Activated CD4-positive, alpha-beta T cell treated with anti-CD3 and anti-CD28 coated beads, Interleukin-2, amount 50 U/mL, for 48 hours (primary cell): ENCODE data around the gene DAZAP1.
A peak's percentile ranks its signal among the peaks of the same experiment; 100 is the strongest.

Experiments used
- DNase-seq, 2 experiments: peaks; one replicate each; pipeline ENCODE4 v3.0.0-alpha.2; 2020

The DAZAP1 gene

DNA sequence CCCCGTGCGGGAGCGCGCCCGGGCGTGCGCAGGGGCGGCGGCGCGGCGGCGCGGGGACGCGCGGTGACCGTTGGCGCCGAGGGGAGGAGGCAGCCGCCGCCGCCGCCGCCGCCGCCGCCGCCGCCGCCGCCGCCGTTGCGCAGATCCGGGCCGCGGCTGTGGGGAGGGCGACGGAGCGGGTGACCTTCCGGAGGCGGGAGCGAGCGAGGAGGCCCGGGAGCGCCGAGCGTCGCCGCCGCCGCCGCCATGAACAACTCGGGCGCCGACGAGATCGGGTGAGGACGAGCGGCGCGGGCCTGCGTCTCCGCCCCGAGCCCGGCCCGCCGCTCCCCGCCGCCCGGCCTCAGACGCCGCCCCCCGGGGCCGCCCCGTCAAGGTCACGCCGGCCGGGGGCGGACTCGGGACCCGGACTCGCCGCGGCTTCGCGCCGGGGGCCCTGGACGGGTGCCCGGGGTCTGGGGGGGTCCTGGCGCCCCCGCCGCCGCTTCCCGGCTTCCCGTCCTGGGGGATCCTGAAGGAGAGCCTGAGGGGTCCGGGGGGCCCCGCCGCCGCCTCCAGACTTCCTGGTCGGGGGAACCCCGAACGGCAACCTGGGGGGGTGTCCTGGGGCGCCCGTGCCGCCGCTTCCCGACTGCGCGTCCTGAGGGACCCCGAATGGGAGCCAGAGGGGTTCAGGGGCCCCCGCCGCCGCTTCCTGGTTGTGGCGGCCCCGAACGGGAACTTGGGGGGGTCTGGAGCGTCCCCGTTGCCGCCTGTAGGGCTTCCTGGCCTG, at the start of gene DAZAP1:
DAZAP1 (plus strand) TSS at position 59 of the 772 bp plus-strand sequence; CDS start at position 247, 188 bp downstream.
- peak in 1 of 2 experiments; percentile 39 for DNase-seq

DNA sequence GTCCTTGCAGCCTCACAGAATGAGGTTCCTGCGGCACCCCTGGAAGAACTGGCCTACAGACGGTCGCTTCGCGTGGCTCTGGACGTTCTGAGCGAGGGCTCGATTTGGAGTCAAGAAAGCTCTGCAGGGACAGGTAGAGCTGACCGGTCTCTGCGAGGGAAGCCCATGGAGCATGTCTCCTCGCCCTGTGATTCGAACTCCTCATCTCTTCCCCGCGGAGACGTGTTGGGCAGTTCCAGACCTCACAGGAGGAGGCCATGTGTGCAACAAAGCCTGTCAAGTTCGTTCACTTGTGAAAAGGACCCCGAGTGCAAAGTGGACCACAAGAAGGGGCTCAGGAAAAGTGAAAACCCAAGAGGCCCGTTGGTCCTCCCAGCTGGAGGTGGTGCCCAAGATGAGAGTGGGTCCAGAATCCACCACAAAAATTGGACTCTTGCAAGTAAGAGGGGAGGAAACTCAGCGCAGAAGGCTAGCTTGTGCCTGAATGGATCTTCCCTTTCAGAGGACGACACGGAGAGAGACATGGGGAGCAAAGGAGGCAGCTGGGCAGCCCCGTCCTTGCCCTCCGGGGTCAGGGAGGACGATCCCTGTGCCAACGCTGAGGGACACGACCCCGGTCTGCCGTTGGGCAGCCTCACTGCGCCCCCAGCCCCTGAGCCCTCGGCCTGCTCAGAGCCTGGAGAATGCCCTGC, 47.1 kb upstream of the DAZAP1 start:
- no peak for DNase-seq

DNA sequence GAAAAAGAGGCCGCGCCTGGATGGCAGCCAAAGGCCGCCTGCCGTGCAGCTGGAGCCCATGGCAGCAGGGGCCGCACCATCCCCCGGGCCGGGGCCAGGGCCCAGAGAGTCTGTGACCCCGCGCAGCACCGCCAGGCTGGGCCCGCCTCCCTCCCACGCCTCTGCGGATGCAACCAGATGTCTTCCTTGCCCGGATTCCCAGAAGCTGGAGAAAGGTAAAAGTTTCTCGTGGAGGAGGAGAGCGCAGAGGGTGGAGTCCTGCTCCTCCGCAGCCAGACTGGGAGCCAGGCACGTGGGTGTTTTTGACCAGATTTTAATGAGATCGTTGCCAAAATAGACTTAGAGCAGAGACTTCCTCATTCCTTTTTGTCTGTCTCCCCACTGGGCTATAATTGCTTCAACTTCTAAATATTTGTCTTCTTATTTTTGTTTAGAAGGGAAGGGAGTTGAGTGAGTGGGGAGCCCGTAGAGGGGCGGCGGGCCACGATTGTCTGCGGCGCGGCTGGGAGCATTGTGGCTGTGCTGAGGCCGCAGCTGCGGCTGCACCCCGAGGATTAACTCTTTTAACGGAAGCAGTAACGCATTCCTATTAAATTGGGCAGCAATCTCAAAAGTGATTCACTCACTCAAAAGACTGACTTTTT, 46.4 kb upstream of the DAZAP1 start:
- DNase-seq = no peak

DNA sequence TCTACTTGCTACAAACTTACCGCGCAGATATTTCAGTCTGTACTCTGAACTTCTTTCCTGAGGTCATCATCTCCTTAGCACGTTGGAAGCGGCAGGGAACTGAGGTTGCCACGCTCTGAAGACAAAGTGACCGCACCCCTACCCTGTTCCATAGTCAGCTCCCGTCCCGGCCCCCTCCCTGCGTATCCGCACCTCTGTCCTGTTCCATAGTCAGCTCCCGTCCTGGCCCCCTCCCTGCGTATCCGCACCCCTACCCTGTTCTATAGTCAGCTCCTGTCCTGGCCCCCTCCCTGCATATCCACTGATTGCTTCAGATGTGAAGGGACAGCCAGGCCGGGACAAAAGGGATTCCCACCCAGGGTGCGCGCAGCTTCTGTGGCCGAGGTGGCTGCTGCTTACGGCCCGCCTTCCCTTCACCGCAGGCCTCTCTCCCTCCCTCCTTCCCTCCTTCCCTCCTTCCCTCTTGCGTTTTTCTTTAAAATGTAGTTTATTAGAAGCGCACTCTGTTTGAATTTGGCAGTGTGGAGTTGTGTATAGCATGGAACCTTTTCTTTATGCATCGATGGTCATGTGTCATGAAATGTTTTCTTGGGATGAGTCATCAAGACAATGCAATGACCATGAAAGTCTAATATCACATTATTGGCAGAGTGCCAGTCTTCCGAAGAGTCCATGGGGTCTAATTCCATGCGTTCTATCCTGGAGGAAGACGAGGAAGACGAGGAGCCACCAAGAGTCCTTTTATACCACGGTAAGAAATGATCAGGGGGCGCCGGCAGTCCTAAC, 45.6 kb upstream of the DAZAP1 start:
- DNase-seq = no peak

DNA sequence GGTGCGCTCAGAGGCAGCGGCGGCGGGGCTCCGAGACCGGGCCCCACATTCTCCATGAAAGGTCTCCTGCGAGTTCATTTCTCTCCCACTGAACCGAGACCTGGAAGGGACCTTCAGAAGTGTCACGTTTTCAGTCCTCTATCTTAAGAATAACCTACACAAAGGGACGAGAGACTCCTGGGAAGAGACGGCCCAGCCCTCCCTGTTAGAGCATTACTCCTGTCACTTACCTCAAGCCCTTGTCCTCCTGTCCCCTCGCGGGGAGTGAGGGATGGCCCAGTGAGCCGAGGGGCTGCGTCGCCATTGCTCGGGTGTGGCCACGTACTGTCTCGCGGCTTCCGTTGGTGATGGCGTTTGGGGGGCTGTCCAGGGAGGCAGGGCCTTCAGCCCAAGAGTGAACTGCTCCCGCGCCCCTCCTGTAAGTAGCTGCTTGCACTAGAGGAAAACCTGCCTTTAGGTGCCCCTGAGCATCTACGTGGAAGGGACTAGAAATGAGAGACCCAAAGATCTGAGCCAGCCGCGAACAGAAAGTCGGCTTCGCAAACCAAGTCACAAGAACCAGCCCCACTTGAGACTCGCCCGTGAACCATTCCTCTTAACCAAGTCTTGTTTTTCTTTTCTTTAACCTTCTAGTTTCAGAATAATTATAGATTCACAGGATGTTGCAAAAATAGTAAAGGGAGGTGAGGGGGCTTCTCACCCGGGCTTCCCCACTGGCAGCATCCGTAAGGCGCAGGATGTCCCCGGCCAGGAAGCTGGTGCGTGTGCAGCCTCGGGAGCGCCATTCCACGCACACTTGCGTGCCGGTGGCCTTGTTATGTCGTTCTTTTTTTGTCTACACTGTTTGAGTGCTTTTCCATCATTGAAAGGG, 44.8 kb upstream of the DAZAP1 start:
- no peak for DNase-seq

DNA sequence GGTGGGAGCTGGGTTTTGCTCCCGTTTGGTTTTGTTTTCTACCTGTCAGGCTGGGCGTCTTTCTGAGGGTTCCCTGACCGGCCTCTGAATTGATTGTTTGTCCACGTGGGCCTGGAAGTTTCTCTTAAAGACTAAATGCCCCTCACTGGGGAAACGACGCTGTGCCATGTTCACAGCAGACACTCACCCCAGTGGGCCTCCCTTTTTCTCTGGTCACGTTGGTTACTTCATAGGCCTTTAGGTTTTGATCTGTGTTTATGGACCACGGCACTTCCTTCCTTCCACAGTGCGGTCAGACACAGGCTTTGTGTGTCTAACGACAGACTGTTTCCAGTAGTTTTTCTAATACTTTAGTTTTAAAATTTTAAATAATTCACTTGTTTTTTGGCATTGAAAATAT, 43.8 kb upstream of the DAZAP1 start:
- DNase-seq = no peak

DNA sequence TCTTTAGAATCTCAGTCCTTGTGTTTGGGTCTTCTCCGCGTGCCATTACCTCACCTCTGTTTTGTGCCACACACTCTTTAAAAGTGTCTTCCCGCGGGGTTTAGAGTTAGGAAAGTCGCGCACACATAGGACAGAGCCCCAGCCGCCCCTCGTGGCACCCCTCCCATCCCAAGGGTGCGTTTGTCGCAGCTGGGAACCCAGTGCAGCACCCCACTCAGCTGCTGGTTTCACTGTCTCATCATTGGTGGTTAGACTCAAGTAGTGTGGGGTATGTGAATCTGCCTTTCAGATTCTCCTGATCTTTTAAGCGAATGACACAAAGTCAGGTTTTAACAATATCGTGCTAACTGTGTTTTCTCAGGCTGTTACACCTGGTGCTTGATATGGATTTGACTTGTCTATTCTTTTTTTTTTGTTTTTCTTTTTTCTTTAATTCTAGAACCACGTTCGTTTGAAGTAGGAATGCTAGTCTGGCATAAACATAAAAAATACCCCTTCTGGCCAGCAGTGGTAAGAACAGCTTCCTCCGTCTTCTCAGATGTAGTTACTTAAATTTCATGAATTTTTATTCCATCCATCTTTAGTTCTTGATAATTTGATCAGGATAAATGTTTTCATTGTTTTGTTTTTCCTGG, 43.2 kb upstream of the DAZAP1 start:
- no peak for DNase-seq

DNA sequence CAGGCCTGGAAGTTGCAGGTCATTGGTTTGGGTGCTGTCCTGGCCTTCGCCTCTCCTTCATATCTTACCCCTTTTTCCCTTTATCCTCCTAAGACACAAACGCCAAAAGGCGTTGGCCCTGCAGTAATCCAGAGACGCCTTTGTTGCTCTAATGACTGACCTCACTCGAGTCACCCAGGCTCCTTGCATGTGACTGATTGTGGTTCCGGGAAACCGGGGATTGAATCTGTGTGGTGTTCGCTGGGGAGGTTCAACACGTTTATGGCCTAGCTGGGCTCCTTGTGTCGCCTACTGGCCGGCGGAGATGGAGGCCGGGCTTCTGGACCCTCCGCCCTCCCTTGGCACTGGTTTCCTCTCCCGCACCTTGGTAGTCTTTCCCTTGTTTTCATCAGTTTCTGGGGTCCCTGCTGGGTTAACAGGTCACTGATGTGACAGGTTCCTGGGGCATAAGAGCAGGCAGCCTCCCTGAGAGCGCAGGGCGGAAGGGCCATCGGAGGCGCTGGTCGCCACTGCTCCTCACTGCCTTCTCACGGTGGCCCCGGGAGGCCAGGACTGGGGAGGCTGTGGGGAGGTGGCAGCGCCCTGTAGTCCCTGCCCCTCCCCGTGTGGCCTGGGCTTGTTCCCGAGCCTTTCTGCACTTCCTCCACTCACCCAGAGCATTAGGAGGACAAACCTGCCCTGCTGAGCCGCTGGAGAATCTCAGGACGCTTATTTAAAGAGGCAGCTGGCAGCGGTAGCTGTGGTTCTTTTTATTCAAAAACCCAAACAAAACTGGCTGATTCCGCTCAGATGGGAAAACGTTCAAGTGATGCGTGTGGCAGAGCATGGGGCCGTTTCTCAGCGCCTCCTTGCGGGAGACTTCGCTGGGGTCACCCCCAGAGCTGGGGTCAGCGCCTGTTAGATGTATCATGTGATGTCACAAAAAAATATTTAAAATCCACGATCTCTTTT, 41.8 kb upstream of the DAZAP1 start:
- DNase-seq = no peak

DNA sequence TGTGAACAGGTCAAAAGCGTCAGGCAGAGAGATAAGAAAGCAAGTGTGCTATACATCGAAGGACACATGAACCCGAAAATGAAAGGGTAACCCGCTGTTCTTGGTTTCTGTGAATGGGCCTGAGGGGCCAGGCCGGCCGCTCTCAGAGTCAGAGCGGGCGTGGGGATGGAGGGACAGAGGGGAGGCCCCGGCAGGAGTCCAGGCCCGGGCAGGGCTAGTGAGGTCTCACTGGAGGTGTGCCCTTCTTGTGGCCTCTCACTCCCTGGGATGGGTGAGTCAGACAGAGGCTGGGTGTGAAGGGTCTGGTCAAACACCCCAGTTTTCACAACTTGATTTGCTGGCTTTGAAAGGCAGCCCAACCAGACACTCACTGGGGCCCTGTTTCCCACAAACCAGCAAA, 41.1 kb upstream of the DAZAP1 start:
- DNase-seq = no peak

DNA sequence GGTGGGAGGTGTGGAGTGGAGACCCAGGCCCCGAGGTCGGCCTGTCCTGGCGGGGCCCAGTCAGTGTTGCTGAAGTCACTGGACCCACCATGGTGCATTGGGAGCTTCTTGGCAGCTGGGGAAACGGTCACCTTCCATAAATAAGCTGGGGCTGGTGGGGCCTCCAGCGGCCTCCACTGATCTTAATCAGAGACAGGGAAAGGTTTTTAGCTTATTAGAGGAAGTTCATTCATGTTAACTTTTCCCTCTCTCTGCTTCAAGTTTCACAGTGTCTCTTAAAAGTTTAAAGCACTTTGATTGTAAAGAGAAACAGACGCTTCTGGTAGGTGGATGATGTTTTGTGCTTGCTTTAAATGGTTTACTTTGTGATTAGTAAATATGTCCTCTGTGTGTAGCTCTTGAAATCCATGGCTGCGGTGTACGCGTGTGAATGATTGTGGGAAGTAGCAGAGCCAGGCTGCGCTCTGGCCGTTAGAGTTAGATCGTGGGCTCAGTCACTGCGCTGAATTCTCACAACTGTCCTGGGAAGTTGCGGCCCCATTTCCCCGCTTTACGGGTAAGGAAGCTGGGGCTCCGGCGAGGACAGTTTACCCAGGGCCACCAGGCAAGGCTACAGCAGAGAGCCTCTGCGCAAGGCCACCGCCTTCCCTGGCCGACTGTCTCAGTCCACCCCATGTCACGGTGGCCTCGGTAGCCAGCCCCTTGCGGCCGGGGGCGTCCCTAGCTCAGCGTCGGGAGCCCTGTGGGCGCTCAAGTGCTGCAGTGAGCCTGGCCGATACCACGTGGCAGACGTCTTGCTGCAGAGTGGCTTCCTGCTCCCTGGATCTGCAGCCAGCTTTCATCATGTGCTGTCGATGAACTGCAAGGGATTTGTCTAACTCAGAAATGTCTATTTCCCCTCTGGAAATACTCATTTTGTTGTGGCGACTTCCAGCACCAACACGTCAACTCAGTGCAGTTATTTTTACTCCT, 40.2 kb upstream of the DAZAP1 start:
- DNase-seq = no peak

DNA sequence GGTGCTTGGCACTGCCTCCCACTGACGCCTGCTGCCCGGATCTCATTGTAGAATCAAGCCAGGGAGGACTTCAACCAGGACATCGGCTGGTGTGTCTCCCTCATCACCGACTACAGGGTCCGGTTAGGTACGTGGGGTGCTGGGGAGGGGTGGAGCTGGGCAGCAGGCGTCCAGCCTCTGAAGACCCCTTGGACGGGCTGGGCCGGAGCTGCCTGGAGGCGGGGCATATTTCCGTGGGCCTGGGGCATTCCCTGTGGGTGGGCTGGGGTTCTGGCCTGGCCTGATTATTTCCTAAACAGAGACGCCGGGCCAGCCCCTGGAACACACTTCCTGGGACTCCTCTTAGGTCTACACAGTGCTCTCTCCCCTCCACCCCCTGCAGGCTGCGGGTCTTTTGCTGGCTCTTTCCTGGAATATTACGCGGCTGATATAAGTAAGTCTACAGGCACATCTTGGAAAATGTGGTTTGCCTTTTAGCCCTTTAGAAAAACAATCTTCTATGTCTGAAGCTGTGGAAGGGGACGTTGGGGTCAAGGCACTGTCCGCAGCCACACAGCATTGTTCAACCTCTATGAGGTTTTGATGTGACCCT, 38.1 kb upstream of the DAZAP1 start:
- no peak for DNase-seq

DNA sequence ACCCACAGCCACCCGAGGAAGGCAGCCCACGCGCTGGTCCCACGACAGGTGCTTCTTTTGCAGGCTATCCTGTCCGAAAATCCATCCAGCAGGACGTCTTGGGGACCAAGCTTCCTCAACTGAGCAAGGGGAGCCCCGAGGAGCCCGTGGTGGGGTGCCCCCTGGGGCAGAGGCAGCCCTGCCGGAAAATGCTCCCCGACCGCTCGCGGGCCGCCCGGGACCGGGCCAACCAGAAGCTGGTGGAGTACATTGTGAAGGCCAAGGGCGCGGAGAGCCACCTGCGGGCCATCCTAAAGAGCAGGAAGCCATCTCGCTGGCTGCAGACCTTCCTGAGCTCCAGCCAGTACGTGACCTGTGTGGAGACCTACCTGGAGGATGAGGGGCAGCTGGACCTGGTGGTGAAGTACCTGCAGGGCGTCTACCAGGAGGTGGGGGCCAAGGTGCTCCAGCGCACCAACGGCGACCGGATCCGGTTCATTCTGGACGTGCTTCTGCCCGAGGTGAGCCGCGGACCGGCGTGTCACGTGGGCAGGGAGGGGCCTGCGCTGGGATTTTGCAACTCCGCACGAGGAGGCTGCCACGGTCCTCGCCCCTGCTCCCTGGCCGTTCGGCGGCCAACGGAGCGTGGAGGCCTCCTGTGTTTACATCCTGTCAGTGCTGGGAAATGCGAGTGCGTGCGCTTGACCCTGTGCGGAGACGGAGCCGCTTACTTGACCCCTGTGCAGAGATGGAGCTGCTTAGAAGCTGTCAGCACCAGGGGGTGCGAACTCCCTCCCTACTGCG, 36.6 kb upstream of the DAZAP1 start:
- DNase-seq = no peak

DNA sequence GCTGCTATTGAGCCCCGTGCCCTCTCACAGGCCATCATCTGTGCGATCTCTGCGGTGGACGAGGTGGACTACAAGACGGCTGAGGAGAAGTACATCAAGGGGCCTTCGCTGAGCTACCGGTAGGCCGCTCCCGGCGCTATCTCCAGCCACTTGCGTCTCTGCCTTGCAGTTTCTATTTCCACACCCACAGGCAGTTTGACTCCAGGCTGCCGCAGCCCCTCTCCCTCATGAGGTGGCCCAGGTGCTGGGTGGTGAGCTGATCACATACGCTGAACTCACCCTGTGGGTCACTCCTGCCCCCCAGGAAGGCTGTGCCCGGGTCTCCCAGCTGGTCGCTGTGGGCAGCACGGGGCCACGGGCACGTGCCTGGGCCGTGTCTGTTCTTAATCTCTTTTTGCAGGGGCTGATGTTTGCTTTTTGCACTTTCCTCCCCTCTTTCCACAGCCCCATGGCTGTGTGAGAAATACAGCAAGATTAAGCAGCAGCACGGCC, 34.3 kb upstream of the DAZAP1 start:
- no peak for DNase-seq

DNA sequence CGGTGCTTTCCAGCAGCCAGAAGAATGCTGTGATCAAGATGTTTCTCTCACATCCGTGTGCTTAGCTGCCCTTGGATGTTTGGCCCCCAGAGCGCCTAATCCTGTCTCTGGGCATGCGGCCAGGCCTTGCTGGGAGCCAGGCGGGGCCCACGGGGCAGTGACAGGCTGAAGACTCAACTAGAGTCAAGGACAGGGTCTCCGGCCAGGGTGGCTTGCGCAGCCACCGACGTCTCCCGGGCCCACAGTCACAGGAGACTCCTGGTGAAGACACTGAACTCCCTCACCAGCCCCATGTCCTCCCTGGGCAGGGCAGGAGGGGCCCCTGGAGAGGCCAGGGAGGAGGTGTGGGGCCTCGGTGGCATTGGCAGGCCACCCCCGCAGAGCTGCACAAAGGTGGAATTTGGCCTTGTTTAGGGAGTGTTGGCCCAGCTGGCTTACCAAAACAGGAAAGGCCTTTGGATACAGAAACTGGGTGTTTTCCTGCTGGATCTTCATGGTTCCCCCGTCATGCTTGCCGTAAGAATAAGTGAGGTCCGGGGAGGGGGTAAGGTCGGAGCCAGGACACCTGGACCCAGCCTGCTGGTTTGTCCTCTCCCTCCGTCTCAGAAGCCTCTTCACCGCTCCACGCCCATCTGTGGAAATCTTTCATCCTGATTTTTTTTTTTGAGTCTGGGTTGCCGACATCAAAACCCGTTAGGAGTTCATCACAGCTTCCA, 33.7 kb upstream of the DAZAP1 start:
- DNase-seq = no peak

DNA sequence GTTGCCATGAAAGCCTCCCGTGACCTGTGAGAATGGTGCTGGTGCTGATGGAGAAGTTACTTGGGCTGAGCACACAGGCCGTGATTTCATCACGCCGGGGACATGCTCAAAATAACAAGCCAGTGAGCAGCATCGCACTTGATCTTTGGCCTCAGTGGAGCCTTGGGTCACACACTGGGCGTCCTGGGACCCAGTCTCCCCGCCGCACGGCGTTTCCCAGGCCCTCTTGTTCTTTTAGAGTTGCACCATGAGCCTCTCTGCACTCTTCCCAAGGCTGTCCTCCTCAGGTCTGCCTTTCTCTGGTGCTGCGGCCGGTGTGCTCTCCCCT, 33.2 kb upstream of the DAZAP1 start:
- DNase-seq = no peak

DNA sequence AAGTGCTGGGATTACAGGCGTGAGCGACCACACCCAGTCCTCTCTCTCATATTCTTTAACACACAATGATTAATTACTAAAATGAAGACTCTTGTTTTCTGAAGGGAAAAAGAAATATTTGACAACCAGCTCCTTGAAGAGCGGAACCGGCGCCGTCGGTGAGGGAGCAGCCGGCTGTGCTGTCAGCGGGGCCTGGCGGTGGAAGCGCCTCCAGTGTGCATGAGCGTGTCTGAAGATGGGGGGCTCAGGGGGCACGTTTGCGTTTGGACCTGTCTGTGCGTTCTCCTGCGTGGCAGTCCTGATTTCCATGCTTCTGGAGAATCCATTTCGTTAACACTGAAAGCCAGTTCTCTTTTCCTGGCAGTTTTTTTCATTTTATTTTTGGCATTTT, 31.0 kb upstream of the DAZAP1 start:
- no peak for DNase-seq
